Chondrocyte (in vitro differentiated cells): Measurements from ENCODE around the gene ADGRL2. TPM values are rescaled to one million over a fixed set of nuclear protein-coding genes. Genes with fewer than 3 reads are reported as not detected.
A peak's percentile ranks its signal among the peaks of the same experiment; 100 is the strongest.
"Not testable (repeated sequence)": the region's sequence is repeated elsewhere in the genome, so short reads cannot be mapped to it uniquely, and the experiment has no call there.

Experiments used
- DNase-seq: peaks from one replicate; pipeline ENCODE4 v3.0.0; 2021; ENCODE audit warnings: mixed read lengths, low spot score
- H3K27ac Mint-ChIP-seq: one replicate; pipeline ENCODE4 v1.8.0; 2021; ENCODE audit warnings: mild to moderate bottlenecking, moderate library complexity, mixed read lengths; ENCODE audit not compliant: unreplicated experiment
- H3K27me3 Mint-ChIP-seq: 2 replicates; pipeline ENCODE4 v1.8.0; 2021; ENCODE audit warnings: low read depth, mixed read lengths
- H3K36me3 Mint-ChIP-seq: 2 replicates; pipeline ENCODE4 v1.8.0; 2021; ENCODE audit warnings: low read depth, mixed read lengths
- H3K4me1 Mint-ChIP-seq: 2 replicates; pipeline ENCODE4 v1.8.0; 2021; ENCODE audit warnings: low read depth, mild to moderate bottlenecking, mixed read lengths
- H3K4me3 Mint-ChIP-seq: one replicate; pipeline ENCODE4 v1.8.0; 2021; ENCODE audit warnings: mild to moderate bottlenecking, moderate library complexity, mixed read lengths; ENCODE audit not compliant: unreplicated experiment
- H3K9me3 Mint-ChIP-seq: 2 replicates; pipeline ENCODE4 v1.8.0; 2021; ENCODE audit warnings: low read depth, mixed read lengths
- CTCF ChIP-seq: fragments of 200-600 bp; sonication (generic); IDR thresholded peaks from 2 replicates; pipeline ENCODE4 v1.5.0; 2021; ENCODE audit warnings: antibody characterized with exemption, mild to moderate bottlenecking, moderate library complexity
- total RNA-seq: library from RNA; stranded (reverse); gene quantifications from 3 replicates; pipeline ENCODE4 v1.2.1, GENCODE V29; 2021

ADGRL2 gene
- total RNA-seq, 1 donor from 2014 or later: 51.2 TPM

DNA sequence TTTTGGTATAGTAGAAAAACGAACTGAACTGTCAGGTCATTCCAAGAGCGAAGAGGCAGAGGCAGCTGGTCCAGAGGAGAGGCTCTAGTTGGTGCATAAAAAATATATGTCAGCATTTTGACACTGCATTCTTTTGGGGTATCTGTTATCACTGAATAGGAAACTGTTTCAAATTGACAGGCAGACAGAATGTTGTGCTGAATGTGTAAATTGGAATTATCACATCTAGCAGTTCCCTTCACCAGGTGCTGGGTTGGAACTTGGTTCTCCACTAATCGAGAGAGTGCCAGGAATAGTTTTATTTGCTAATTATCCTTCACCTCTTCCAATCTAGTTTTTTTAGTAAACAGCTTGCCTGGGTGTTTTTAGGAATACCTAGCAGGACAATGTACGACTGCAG lies 52.2 kb downstream of the ADGRL2 start:
- no peaks in the 10 kb centered on the region for H3K9me3 Mint-ChIP-seq
- H3K27me3 Mint-ChIP-seq: no peaks in the 10 kb centered on the region
- no peaks in the 10 kb centered on the region for H3K36me3 Mint-ChIP-seq
- no peak overlapping the region for H3K27ac Mint-ChIP-seq
- no peak for TF ChIP-seq CTCF
- no peak for DNase-seq
- no peaks in the 10 kb centered on the region for H3K4me1 Mint-ChIP-seq
- H3K4me3 Mint-ChIP-seq: no peak overlapping the region

DNA sequence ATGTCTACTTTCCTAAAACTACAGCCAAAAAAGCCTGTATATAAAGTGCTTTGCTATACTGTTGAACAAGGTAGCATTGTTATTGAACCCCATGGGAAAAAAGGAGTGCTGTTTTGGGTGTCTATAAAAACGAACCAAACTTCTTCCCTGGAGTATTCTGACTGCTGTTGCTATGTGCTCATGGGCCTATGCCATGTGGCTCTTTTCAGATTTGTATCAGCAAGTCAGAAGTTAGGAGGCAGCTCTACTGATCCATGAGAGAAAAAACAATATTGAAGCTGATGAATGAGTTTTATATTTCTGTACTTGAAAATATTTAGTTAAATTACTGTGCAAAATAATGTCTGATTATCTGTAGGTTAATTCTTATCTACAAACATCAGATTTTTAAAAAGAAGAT lies 66.5 kb downstream of the ADGRL2 start:
- H3K27me3 Mint-ChIP-seq: no peaks in the 10 kb centered on the region
- H3K36me3 Mint-ChIP-seq: peaks cover 7% of the 10 kb centered on the region
- no peak overlapping the region for H3K4me3 Mint-ChIP-seq
- no peak for TF ChIP-seq CTCF
- H3K9me3 Mint-ChIP-seq: peaks cover 7% of the 10 kb centered on the region
- peaks cover 16% of the 10 kb centered on the region for H3K4me1 Mint-ChIP-seq
- DNase-seq: no peak
- H3K27ac Mint-ChIP-seq: no peak overlapping the region

- TF ChIP-seq CTCF: no peak
- H3K27me3 Mint-ChIP-seq: no peaks in the 10 kb centered on the region
- peaks cover 7% of the 10 kb centered on the region for H3K36me3 Mint-ChIP-seq
- H3K4me1 Mint-ChIP-seq: peaks cover 31% of the 10 kb centered on the region
- no peak overlapping the region for H3K27ac Mint-ChIP-seq
- H3K4me3 Mint-ChIP-seq: no peak overlapping the region
- no peak for DNase-seq
- peaks cover 8% of the 10 kb centered on the region for H3K9me3 Mint-ChIP-seq
Observed at GRCh38 chr1:81869307-81869706, 68.6 kb downstream of the ADGRL2 start.

DNA sequence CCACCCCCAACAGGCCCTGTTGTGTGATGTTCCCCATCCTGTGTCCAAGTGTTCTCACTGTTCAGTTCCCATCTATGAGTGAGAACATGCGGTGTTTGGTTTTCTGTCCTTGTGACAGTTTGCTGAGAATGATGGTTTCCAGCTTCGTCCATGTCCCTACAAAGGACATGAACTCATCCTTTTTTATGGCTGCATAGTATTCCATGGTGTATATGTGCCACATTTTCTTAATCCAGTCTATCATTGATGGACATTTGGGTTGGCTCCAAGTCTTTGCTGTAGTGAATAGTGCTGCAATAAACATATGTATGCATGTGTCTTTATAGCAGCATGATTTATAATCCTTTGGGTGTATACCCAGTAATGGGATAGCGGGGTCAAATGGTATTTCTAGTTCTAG lies 70.4 kb downstream of the ADGRL2 start:
- DNase-seq, H3K36me3 Mint-ChIP-seq, H3K27me3 Mint-ChIP-seq, H3K27ac Mint-ChIP-seq, H3K4me3 Mint-ChIP-seq, H3K9me3 Mint-ChIP-seq: not testable (repeated sequence)
- peaks cover 34% of the 10 kb centered on the region for H3K4me1 Mint-ChIP-seq

GRCh38 chr1:81873946-81874345 lies 73.2 kb downstream of the ADGRL2 start:
- no peak for DNase-seq
- Mint-ChIP-seq H3K4me1 (peaks cover 53% of the 10 kb centered on the region), H3K27me3 (no peaks in the 10 kb centered on the region), H3K9me3 (peaks cover 8% of the 10 kb centered on the region), H3K27ac (peak overlapping the region; percentile 1), H3K36me3 (peaks cover 3% of the 10 kb centered on the region), H3K4me3 (no peak overlapping the region)
- no peak for TF ChIP-seq CTCF

- no peak for TF ChIP-seq CTCF
- Mint-ChIP-seq H3K9me3 (peaks cover 8% of the 10 kb centered on the region), H3K36me3 (peaks cover 3% of the 10 kb centered on the region), H3K27me3 (no peaks in the 10 kb centered on the region), H3K27ac (no peak overlapping the region), H3K4me3 (no peak overlapping the region), H3K4me1 (peaks cover 57% of the 10 kb centered on the region)
- DNase-seq: no peak
Observed at GRCh38 chr1:81874461-81874860, 73.7 kb downstream of the ADGRL2 start.
